Smooth muscle cell (in vitro differentiated cells): ENCODE results near the gene RIC8B. TPM values are rescaled to one million over a fixed set of nuclear protein-coding genes. Genes with fewer than 3 reads are reported as not detected.

Source experiments
- DNase-seq: peaks from one replicate; lab custom pipeline; 2025; ENCODE audit not compliant: unreplicated experiment; lab: John Stamatoyannopoulos, UW
- H2AFZ ChIP-seq: fragments of 200-600 bp; sonication (generic); 2 replicates; pipeline ENCODE4 v1.6.0; 2016; ENCODE audit warnings: antibody characterized with exemption, low read depth, mild to moderate bottlenecking
- H3F3A ChIP-seq: fragments of 200-600 bp; sonication (generic); 2 replicates; pipeline ENCODE4 v1.6.0; 2017; ENCODE audit warnings: antibody characterized with exemption, low read depth
- H3K27ac ChIP-seq: fragments of 200-600 bp; sonication (generic); 2 replicates; pipeline ENCODE4 v1.5.1; 2016; ENCODE audit warnings: low read depth, mild to moderate bottlenecking
- H3K27me3 ChIP-seq: fragments of 200-600 bp; sonication (generic); 2 replicates; pipeline ENCODE4 v1.6.1; 2016; ENCODE audit warnings: low read depth, mild to moderate bottlenecking
- H3K36me3 ChIP-seq: fragments of 200-600 bp; sonication (generic); 2 replicates; pipeline ENCODE4 v1.5.1; 2016; ENCODE audit warnings: low read depth
- H3K4me1 ChIP-seq: fragments of 200-600 bp; sonication (generic); 2 replicates; pipeline ENCODE4 v1.5.1; 2016; ENCODE audit warnings: low read depth
- H3K4me2 ChIP-seq: fragments of 200-600 bp; sonication (generic); 2 replicates; pipeline ENCODE4 v1.6.0; 2016; ENCODE audit warnings: mild to moderate bottlenecking
- H3K4me3 ChIP-seq: fragments of 200-600 bp; sonication (generic); 2 replicates; pipeline ENCODE4 v1.5.1; 2016; ENCODE audit warnings: mild to moderate bottlenecking
- H3K79me2 ChIP-seq: fragments of 200-600 bp; sonication (generic); 2 replicates; pipeline ENCODE4 v1.6.0; 2016; ENCODE audit warnings: low read depth, mild to moderate bottlenecking
- H3K9ac ChIP-seq: fragments of 200-600 bp; sonication (generic); 2 replicates; pipeline ENCODE4 v1.6.0; 2016; ENCODE audit warnings: low read depth
- H3K9me3 ChIP-seq: fragments of 200-600 bp; sonication (generic); replicated peaks from 2 replicates; pipeline ENCODE4 v1.5.1; 2016; ENCODE audit warnings: low read depth
- H4K20me1 ChIP-seq: fragments of 200-600 bp; sonication (generic); 2 replicates; pipeline ENCODE4 v1.6.0; 2016; ENCODE audit warnings: low read depth
- CTCF ChIP-seq: fragments of 200-600 bp; sonication (generic); IDR thresholded peaks from 2 replicates; pipeline ENCODE4 v1.5.1; 2017; ENCODE audit warnings: borderline replicate concordance, mild to moderate bottlenecking, antibody characterized with exemption; ENCODE audit not compliant: insufficient read depth, poor library complexity, severe bottlenecking
- WGBS: methylation state at CpG from one replicate; pipeline ENCODE4 v1.1.7; 2016; ENCODE audit warnings: low lambda C conversion rate; 5-methylcytosine and 5-hydroxymethylcytosine counted together
- polyA plus RNA-seq: library from polyadenylated mRNA; unstranded; fragments of >200 nt; fragmentation: Nextera tagmentation; extraction: Ambion mirVana; gene quantifications from 2 replicates; pipeline ENCODE4 v1.2.1, GENCODE V29; 2016
- total RNA-seq: library from RNA; depleted of rRNA; stranded (reverse); fragments of >200 nt; gene quantifications from 2 replicates; pipeline ENCODE4 v1.2.3, GENCODE V29; 2014

RIC8B gene
- total and polyA plus RNA-seq, 2 experiments from 2014 or later = 7.3 to 11.7 TPM

GRCh38 chr12:106901276-106901675 is 126.8 kb downstream of the RIC8B start:
- H3F3A ChIP-seq = peaks cover 5% of the 10 kb centered on the region
- H3K9me3 ChIP-seq = no peaks in the 10 kb centered on the region
- no peak overlapping the region for H3K4me3 ChIP-seq
- TF ChIP-seq CTCF = no peak
- no peaks in the 10 kb centered on the region for H3K36me3 ChIP-seq
- no peak overlapping the region for H2AFZ ChIP-seq
- WGBS = 21% methylated on average over 1 of the region's 1 CpG
- H3K9ac ChIP-seq = no peak overlapping the region
- H3K27me3 ChIP-seq = peaks cover 11% of the 10 kb centered on the region
- DNase-seq = no peak
- H4K20me1 ChIP-seq = no peaks in the 10 kb centered on the region
- H3K79me2 ChIP-seq = no peaks in the 10 kb centered on the region
- no peak overlapping the region for H3K4me2 ChIP-seq
- no peak overlapping the region for H3K27ac ChIP-seq
- H3K4me1 ChIP-seq = peaks cover 18% of the 10 kb centered on the region

- no peaks in the 10 kb centered on the region for H3K79me2 ChIP-seq
- no peak overlapping the region for H3K9ac ChIP-seq
- H3K27me3 ChIP-seq = peaks cover 11% of the 10 kb centered on the region
- no peak for DNase-seq
- H2AFZ ChIP-seq = no peak overlapping the region
- H3K9me3 ChIP-seq = no peaks in the 10 kb centered on the region
- peaks cover 18% of the 10 kb centered on the region for H3K4me1 ChIP-seq
- H3K4me2 ChIP-seq = no peak overlapping the region
- WGBS = 84% methylated on average over 11 of the region's 11 CpGs
- TF ChIP-seq CTCF = no peak
- no peaks in the 10 kb centered on the region for H3K36me3 ChIP-seq
- H3F3A ChIP-seq = peaks cover 5% of the 10 kb centered on the region
- H3K4me3 ChIP-seq = no peak overlapping the region
- no peaks in the 10 kb centered on the region for H4K20me1 ChIP-seq
- no peak overlapping the region for H3K27ac ChIP-seq
These were observed 127.6 kb downstream of the RIC8B start for GRCh38 chr12:106902053-106902452.

GRCh38 chr12:106903241-106903945 is 128.9 kb downstream of the RIC8B start:
- Histone ChIP-seq H3K4me1 (peaks cover 11% of the 10 kb centered on the region), H3F3A (peaks cover 5% of the 10 kb centered on the region), H3K27ac (no peak overlapping the region), H4K20me1 (no peaks in the 10 kb centered on the region), H2AFZ (peak overlapping the region; percentile 91), H3K4me2 (peak overlapping the region; percentile 95), H3K36me3 (no peaks in the 10 kb centered on the region), H3K79me2 (no peaks in the 10 kb centered on the region), H3K9me3 (no peaks in the 10 kb centered on the region), H3K9ac (peak overlapping the region; percentile 47), H3K4me3 (peak overlapping the region; percentile 68), H3K27me3 (peaks cover 11% of the 10 kb centered on the region)
- 10% methylated on average over 27 of the region's 28 CpGs for WGBS
- no peak for TF ChIP-seq CTCF
- peak; percentile 25 for DNase-seq

GRCh38 chr12:106906715-106907114 is 132.2 kb downstream of the RIC8B start:
- H3K27ac ChIP-seq = no peak overlapping the region
- H3K27me3 ChIP-seq = peaks cover 11% of the 10 kb centered on the region
- no peak overlapping the region for H2AFZ ChIP-seq
- 92% methylated on average over 2 of the region's 2 CpGs for WGBS
- DNase-seq = no peak
- no peak overlapping the region for H3K4me3 ChIP-seq
- H4K20me1 ChIP-seq = no peaks in the 10 kb centered on the region
- peaks cover 6% of the 10 kb centered on the region for H3K4me1 ChIP-seq
- no peak overlapping the region for H3K4me2 ChIP-seq
- H3F3A ChIP-seq = no peaks in the 10 kb centered on the region
- TF ChIP-seq CTCF = no peak
- no peaks in the 10 kb centered on the region for H3K36me3 ChIP-seq
- no peaks in the 10 kb centered on the region for H3K79me2 ChIP-seq
- H3K9me3 ChIP-seq = no peaks in the 10 kb centered on the region
- no peak overlapping the region for H3K9ac ChIP-seq
